ENCODE results near the gene TTC22.

TTC22 gene

GRCh38 chr1:54806931-54807611 is 5.9 kb upstream of the TTC22 start:
- no peak for DNase-seq

GRCh38 chr1:54805981-54806381 is 4.9 kb upstream of the TTC22 start:
- no peak for DNase-seq

- DNase-seq = no peak
These were observed 4.3 kb upstream of the TTC22 start for GRCh38 chr1:54805466-54805865.

GRCh38 chr1:54804471-54805132 is 3.5 kb upstream of the TTC22 start:
- DNase-seq = no peak

GRCh38 chr1:54803761-54804470 is 2.8 kb upstream of the TTC22 start:
- no peak for DNase-seq

- no peak for DNase-seq
These were observed 853 bp downstream of the TTC22 start for GRCh38 chr1:54800041-54800898.

GRCh38 chr1:54798769-54799641 is 2.1 kb downstream of the TTC22 start:
- DNase-seq = no peak

GRCh38 chr1:54798206-54798605 is 2.9 kb downstream of the TTC22 start:
- DNase-seq = no peak

GRCh38 chr1:54796902-54797301 is 4.2 kb downstream of the TTC22 start:
- DNase-seq = no peak

GRCh38 chr1:54795841-54796468 is 5.2 kb downstream of the TTC22 start:
- DNase-seq = no peak

GRCh38 chr1:54795356-54795665 is 5.8 kb downstream of the TTC22 start:
- no peak for DNase-seq

- no peak for DNase-seq
These were observed 6.4 kb downstream of the TTC22 start for GRCh38 chr1:54794451-54795355.

- DNase-seq = no peak
These were observed 8.3 kb downstream of the TTC22 start for GRCh38 chr1:54792686-54793282.

GRCh38 chr1:54791880-54792522 is 9.1 kb downstream of the TTC22 start:
- no peak for DNase-seq

- DNase-seq = no peak
These were observed 12.7 kb downstream of the TTC22 start for GRCh38 chr1:54788459-54788858.

- no peak for DNase-seq
These were observed 13.5 kb downstream of the TTC22 start for GRCh38 chr1:54787604-54788003.

GRCh38 chr1:54786778-54787177 is 14.3 kb downstream of the TTC22 start:
- DNase-seq = no peak

- DNase-seq = no peak
These were observed 17.1 kb downstream of the TTC22 start for GRCh38 chr1:54784066-54784465.

GRCh38 chr1:54782588-54782987 is 18.5 kb downstream of the TTC22 start:
- DNase-seq = no peak

GRCh38 chr1:54782156-54782555 is 19.0 kb downstream of the TTC22 start:
- DNase-seq = no peak

Data from NCI-H524 treated with DMSO at 0.1 percent for 48 hours (cell line).